ENCODE data around the gene HSPA12B. TPM values are rescaled to one million over a fixed set of nuclear protein-coding genes. Genes with fewer than 3 reads are reported as not detected.

The HSPA12B gene
- total RNA-seq, 1 experiment from 2014 or later: not detected

- Mint-ChIP-seq H3K36me3 (ENCODE audit: insufficient read depth, unreplicated experiment) (peaks cover 19% of the 10 kb centered on the region), H3K27ac (ENCODE audit: unreplicated experiment) (no peak overlapping the region), H3K9me3 (ENCODE audit: unreplicated experiment) (no peaks in the 10 kb centered on the region), H3K4me1 (ENCODE audit: low read depth, unreplicated experiment) (no peaks in the 10 kb centered on the region), H3K4me3 (ENCODE audit: unreplicated experiment) (no peak overlapping the region), H3K27me3 (ENCODE audit: insufficient read depth, unreplicated experiment) (no peaks in the 10 kb centered on the region)
- H3K27me3 ChIP-seq (replicated peaks; ENCODE audit: control insufficient read depth, insufficient read depth, low read length): no peaks in the 10 kb centered on the region
- BruUV-seq (replicated peaks): no TSS peak
- no peak overlapping the region for H3K4me3 ChIP-seq (ENCODE audit: low read depth, low read length)
- TF ChIP-seq CTCF (IDR thresholded peaks at IDR 0.05; ENCODE audit: insufficient read depth in 1 of 2, low read depth in 1 of 2, low read length in 1 of 2, severe bottlenecking in 1 of 2, unreplicated experiment in 1 of 2): no peak
- POLR2A ChIA-PET: no interaction called here
- DNase-seq: no peak
- CTCF ChIA-PET: interaction anchor here (1.0 to 1.4 kb wide), 3 partner anchors 15 to 26 kb away, joined by 5 to 9 read pairs (median 7); partner anchors contain the start of gene ADISSP
- intact Hi-C loops (cut with micrococcal nuclease; ENCODE audit: unreplicated experiment): loop anchor here (2.0 kb wide), 1 partner anchor 16 kb away; no protein-coding TSS in a partner anchor
- no peaks in the 10 kb centered on the region for H3K4me1 ChIP-seq
- no peaks in the 10 kb centered on the region for H3K9me3 ChIP-seq
- 0 out of 2 replicates have a peak, but pooled peaks cover 1% of the 10 kb centered on the region for H3K36me3 ChIP-seq (ENCODE audit: control insufficient read depth, insufficient read depth, low read length)
Observed at GRCh38 chr20:3752386-3752759, 19.9 kb downstream of the HSPA12B start.

DNA sequence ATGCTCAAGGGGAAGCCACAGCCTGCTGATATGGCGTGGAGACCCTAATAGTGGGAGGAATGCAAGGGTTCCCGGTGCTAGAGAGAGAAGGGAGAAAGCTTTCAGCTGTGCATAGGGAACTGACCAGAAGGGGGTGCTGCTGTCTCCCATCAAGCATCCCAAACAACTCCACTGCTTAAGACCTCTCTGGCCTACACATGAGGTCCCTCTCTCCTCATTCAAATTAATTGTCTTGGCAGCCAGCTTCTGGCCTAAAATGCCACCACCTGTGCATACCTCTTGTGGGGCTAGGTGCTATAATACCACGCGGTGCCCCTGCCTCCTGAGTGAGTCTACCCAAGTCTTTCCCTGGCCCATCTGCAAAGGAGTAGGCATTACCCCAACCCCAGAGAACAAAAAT lies 20.6 kb downstream of the HSPA12B start:
- 0 out of 2 replicates have a peak, but pooled peaks cover 1% of the 10 kb centered on the region for H3K36me3 ChIP-seq (ENCODE audit: control insufficient read depth, insufficient read depth, low read length)
- intact Hi-C loops (cut with micrococcal nuclease; ENCODE audit: unreplicated experiment): loop anchor here (2.0 kb wide), 1 partner anchor 16 kb away; no protein-coding TSS in a partner anchor
- ChIA-PET CTCF (interaction anchor here (0.7 to 1.4 kb wide), 4 partner anchors 14 to 28 kb away, joined by 4 to 9 read pairs (median 6); partner anchors contain the start of genes ADISSP and SPEF1), POLR2A (no interaction called here)
- H3K27me3 ChIP-seq (replicated peaks; ENCODE audit: control insufficient read depth, insufficient read depth, low read length): no peaks in the 10 kb centered on the region
- H3K9me3 ChIP-seq: no peaks in the 10 kb centered on the region
- Mint-ChIP-seq H3K4me1 (ENCODE audit: low read depth, unreplicated experiment) (no peaks in the 10 kb centered on the region), H3K4me3 (ENCODE audit: unreplicated experiment) (no peak overlapping the region), H3K9me3 (ENCODE audit: unreplicated experiment) (no peaks in the 10 kb centered on the region), H3K27ac (ENCODE audit: unreplicated experiment) (no peak overlapping the region), H3K36me3 (ENCODE audit: insufficient read depth, unreplicated experiment) (peaks cover 22% of the 10 kb centered on the region), H3K27me3 (ENCODE audit: insufficient read depth, unreplicated experiment) (no peaks in the 10 kb centered on the region)
- BruUV-seq (replicated peaks): no TSS peak
- no peak overlapping the region for H3K4me3 ChIP-seq (ENCODE audit: low read depth, low read length)
- H3K4me1 ChIP-seq: no peaks in the 10 kb centered on the region
- TF ChIP-seq CTCF (IDR thresholded peaks at IDR 0.05; ENCODE audit: insufficient read depth in 1 of 2, low read depth in 1 of 2, low read length in 1 of 2, severe bottlenecking in 1 of 2, unreplicated experiment in 1 of 2): peak; percentile 59 to 60
- peak in 1 of 2 experiments; percentile 56 for DNase-seq

DNA sequence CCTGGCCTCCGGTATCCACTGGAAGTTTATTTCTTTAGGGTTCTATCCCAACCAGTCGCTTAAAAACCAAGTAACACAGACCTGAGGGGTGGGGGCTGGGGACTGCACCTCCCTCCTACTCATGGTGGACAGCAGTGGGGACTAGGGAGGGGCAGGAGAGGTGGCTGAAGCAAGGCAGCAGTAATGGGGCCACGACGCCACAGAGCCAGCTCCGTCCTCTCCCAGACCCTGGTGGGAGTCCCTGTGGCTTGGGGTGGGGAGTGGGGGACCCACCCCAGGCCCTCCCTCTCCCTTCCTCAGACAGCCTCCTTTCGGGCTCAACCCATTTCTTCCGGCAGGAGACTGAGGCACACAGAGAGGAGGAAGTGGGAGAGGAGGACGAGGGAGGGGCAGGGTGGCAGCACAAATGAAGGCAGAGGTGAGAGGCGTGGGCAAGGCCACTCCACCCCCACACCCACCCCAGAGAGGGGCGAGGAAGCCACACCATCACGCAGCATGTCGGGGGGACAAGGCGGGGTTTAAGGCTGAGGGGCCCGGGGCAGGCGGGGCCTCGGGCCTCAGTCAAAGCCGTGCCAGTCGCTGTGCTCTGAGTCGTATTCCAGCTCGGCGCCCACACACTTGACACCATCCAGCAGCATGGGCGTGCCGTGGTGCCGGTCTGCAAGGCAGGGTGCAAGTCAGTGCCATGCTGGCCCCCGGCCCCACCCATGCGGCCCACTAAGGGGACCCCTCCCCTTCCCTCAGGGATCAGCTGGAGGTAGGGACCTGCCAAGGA lies 21.2 kb downstream of the HSPA12B start:
- no peak for DNase-seq
- H3K27ac Mint-ChIP-seq (ENCODE audit: unreplicated experiment): no peak overlapping the region
- intact Hi-C loops (cut with micrococcal nuclease; ENCODE audit: unreplicated experiment): loop anchor here (2.0 kb wide), 1 partner anchor 15 kb away; no protein-coding TSS in a partner anchor
- no peak for TF ChIP-seq CTCF (IDR thresholded peaks at IDR 0.05; ENCODE audit: insufficient read depth in 1 of 2, low read depth in 1 of 2, low read length in 1 of 2, severe bottlenecking in 1 of 2, unreplicated experiment in 1 of 2)
- Histone ChIP-seq H3K27me3 (replicated peaks; ENCODE audit: control insufficient read depth, insufficient read depth, low read length) (no peaks in the 10 kb centered on the region), H3K4me3 (ENCODE audit: low read depth, low read length) (no peak overlapping the region), H3K4me1 (no peaks in the 10 kb centered on the region), H3K36me3 (ENCODE audit: control insufficient read depth, insufficient read depth, low read length) (0 out of 2 replicates have a peak, but pooled peaks cover 1% of the 10 kb centered on the region), H3K9me3 (no peaks in the 10 kb centered on the region)
- H3K36me3 Mint-ChIP-seq (ENCODE audit: insufficient read depth, unreplicated experiment): peaks cover 24% of the 10 kb centered on the region
- H3K27me3 Mint-ChIP-seq (ENCODE audit: insufficient read depth, unreplicated experiment): no peaks in the 10 kb centered on the region
- H3K4me1 Mint-ChIP-seq (ENCODE audit: low read depth, unreplicated experiment): no peaks in the 10 kb centered on the region
- ChIA-PET POLR2A (interaction anchor here (1.0 kb wide), 1 partner anchor 14 kb away, joined by 9 read pairs; the partner anchor contains the start of gene ADISSP), CTCF (interaction anchor here (0.7 to 1.4 kb wide), 5 partner anchors 14 to 28 kb away, joined by 3 to 9 read pairs (median 5); partner anchors contain the start of genes ADISSP and SPEF1)
- H3K9me3 Mint-ChIP-seq (ENCODE audit: unreplicated experiment): no peaks in the 10 kb centered on the region
- BruUV-seq (replicated peaks): TSS peak; percentile 57
- H3K4me3 Mint-ChIP-seq (ENCODE audit: unreplicated experiment): no peak overlapping the region

Data from Caco-2 (cell line).